LNCaP clone FGC (cell line): ENCODE data around the gene LGALSL.

ENCODE experiments used
- DNase-seq: peaks from one replicate; pipeline ENCODE4 v3.0.0-alpha.2; 2011; ENCODE audit warnings: low read depth
- H3K4me3 ChIP-seq: 2 replicates; pipeline ENCODE4 v1.5.1; 2011; ENCODE audit warnings: mild to moderate bottlenecking, low read depth, low read length, control low read depth
- TF ChIP-seq, protein P1 (sequence below): IDR thresholded peaks from 2 replicates; pipeline ENCODE4 v1.5.1; 2012; ENCODE audit warnings: mild to moderate bottlenecking; ENCODE audit not compliant: control insufficient read depth, insufficient read depth; ENCODE audit errors: extremely low read depth

The LGALSL gene

DNA sequence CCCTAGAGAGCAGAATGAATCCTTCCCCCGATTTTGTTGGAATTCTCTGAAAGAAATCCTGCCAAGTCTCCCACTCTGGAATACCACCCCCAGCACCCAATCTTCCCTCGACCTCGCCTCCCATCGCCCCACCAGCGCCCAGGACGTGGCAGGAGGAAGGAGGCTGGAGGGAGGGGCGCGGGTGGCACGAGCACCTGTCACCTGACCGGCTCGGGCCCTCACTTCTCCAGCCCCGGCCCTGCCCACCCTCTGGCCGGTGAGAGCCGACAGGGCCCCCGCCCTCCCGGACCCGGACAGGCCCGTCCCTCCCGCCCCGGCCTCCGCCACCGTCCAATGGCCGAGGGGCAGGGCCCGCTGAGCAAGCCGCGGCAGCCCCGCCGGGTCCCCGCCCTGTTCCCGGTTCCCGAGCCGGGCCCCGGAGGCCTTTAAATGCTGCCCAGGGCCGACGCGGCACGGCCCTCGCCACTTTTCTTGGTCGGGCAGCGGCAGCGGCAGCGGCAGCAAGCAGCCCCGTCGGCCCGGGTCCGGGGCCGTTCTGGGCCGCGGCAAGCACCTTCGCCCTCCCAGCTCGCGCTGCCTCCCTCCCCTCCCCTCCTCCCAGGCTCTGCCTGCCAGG, at the start of gene LGALSL:
Gene LGALSL, plus strand, starts transcription at position 393 of the 616 bp plus-strand sequence. CDS start 384 bp downstream, outside the sequence.
- peak within 1 kb of the TSS; percentile 66 for H3K4me3 ChIP-seq
- TF ChIP-seq, protein P1, sequence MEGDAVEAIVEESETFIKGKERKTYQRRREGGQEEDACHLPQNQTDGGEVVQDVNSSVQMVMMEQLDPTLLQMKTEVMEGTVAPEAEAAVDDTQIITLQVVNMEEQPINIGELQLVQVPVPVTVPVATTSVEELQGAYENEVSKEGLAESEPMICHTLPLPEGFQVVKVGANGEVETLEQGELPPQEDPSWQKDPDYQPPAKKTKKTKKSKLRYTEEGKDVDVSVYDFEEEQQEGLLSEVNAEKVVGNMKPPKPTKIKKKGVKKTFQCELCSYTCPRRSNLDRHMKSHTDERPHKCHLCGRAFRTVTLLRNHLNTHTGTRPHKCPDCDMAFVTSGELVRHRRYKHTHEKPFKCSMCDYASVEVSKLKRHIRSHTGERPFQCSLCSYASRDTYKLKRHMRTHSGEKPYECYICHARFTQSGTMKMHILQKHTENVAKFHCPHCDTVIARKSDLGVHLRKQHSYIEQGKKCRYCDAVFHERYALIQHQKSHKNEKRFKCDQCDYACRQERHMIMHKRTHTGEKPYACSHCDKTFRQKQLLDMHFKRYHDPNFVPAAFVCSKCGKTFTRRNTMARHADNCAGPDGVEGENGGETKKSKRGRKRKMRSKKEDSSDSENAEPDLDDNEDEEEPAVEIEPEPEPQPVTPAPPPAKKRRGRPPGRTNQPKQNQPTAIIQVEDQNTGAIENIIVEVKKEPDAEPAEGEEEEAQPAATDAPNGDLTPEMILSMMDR, result no peak
- no peak for DNase-seq

DNA sequence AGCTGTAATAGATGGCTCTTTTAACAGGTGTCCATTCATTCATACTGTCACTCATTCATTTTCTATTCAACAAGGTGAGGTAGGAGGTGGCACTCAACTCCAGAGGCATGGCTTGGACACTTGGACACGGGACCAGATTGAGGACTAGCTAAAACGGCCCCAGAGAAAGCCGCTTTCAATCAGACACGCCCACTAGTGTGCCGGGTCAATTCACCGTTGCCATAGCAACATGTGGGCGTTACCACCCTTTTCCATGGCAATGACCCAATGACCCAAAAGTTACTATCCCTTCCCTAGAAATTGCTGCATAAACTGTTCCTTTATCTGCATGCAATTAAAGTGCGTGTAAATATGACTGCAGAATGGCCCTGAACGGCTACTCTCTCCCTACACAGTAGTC, 49.2 kb upstream of the LGALSL start:
- peak; percentile 18 for DNase-seq
- TF ChIP-seq, protein P1, result no peak
- H3K4me3 ChIP-seq, result no peak overlapping the region

DNA sequence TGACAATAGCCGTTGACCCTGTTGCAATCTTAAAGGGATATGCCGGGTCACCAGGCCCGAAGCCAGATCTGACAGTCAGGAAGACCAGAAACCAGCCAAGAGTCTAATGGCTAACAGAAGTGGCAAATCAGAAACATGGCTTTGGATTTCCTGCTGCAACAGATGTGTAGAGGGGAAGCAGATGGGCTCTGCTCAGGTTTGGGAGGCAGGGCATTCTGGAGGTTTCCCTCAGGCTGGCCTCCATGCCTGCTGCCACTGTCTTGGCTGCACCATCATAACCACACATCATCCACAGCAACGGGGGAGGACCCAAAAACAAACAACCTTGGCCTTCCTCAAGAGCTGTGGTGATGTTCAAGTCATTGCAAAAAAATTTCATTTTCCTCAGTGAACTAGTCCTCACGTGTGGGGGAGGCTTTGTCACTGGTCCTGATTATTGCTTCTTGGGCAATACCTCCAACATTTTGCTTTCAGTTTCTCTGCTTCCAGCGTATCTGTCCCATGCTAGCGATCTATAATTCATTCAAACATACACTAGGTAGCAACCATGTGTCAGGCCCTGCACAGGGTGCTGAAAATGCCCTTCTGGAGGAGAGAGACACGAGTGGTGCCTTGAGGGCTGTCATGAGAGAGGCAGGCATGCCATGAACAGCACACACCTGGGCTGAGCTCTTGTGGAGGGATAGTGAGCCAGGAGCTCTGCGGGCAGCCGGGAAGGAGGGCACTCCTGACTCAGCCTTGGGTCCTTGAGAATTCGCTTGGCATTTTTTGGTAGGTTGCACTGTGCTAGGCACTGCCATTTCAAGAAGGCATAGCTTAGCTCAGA, 48.2 kb upstream of the LGALSL start:
- no peak overlapping the region for H3K4me3 ChIP-seq
- TF ChIP-seq, protein P1, result no peak
- DNase-seq, result no peak

DNA sequence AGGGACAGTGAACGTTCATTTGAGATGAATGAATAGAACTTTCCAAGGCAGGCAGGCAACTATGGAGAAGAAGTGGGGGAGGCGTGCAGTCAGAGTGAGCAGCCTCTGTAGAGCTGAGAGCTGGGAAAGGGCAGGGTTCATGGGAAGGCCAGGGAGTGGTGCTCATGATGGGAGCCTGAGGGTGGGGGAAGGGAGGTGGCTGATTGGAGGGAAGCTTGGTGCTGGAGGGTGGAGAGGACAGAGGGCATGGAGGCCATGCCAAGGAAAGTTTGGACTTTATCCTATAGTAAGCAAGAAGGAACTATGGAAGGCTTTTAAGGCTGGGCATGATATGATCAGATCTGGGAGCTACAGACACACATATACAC, 47.6 kb upstream of the LGALSL start:
- no peak for DNase-seq
- TF ChIP-seq, protein P1, result no peak
- H3K4me3 ChIP-seq, result no peak overlapping the region

DNA sequence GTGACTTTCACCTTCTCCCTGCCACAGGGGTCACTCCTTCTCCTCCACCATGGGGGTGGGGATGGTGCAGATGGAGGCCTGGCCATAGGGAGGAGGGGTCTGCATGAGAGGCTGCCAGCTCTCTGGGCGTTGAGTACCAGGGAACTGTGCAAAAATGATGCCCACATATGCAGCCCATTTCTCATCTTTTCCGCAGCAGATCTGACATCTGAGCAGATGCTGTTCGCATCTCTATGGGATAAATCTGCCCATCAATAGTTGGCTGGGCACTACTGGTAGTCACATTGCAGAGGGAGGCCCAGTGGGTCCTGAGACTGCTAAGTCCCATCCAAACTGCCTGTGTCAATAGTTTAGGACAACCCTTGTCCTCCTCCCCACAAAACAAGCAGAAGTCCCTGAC, 45.9 kb upstream of the LGALSL start:
- H3K4me3 ChIP-seq, result no peak overlapping the region
- TF ChIP-seq, protein P1, result no peak
- DNase-seq, result no peak

DNA sequence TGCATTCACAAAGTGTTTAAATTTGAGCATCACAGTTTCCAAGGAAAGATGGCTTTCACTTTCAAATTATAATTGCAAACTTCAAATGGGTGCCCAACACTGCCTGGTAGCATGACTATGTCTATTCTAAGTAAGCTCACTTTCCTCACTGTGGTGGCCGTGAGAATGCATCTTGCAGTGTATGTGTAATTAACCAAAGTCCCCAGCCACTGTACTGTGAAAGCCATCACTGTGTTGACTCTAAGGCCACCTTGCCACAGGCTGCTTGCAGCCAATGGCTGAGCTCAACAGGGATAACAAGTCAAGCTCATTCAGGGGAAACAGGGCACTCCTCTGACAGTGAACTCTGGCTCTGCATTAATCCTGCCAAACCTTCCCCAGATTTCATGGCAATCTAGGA, 43.3 kb upstream of the LGALSL start:
- no peak for DNase-seq
- no peak overlapping the region for H3K4me3 ChIP-seq
- TF ChIP-seq, protein P1, result no peak
